HEK293 (cell line): ENCODE data around the gene ZC3H7B.

Experiments
- SP2 ChIP-seq: fragments of 450-650 bp; formaldehyde crosslinking; IDR thresholded peaks from 2 replicates; pipeline ENCODE4 v1.5.1; 2016; ENCODE audit warnings: missing biosample characterization, missing genetic modification characterization
- ZNF10 ChIP-seq: fragments of 450-650 bp; formaldehyde crosslinking; IDR thresholded peaks from 2 replicates; pipeline ENCODE4 v1.5.1; 2017; ENCODE audit warnings: missing biosample characterization, missing genetic modification characterization
- ZNF549 ChIP-seq: fragments of 450-650 bp; IDR thresholded peaks from 2 replicates; pipeline ENCODE4 v1.5.1; 2018; ENCODE audit warnings: missing biosample characterization, missing genetic modification characterization, mild to moderate bottlenecking, inconsistent platforms, moderate library complexity
- TF ChIP-seq, protein P1 (sequence below): fragments of 450-650 bp; formaldehyde crosslinking; IDR thresholded peaks from 2 replicates; pipeline ENCODE4 v1.5.1; 2016; ENCODE audit warnings: missing biosample characterization, missing genetic modification characterization
- TF ChIP-seq, protein P2 (sequence below): fragments of 450-650 bp; formaldehyde crosslinking; IDR thresholded peaks from 2 replicates; pipeline ENCODE4 v1.5.1; 2016; ENCODE audit warnings: missing biosample characterization, missing genetic modification characterization
- TF ChIP-seq, protein P3 (sequence below): fragments of 450-650 bp; formaldehyde crosslinking; IDR thresholded peaks from 2 replicates; pipeline ENCODE4 v1.5.1; 2016; ENCODE audit warnings: missing biosample characterization, missing genetic modification characterization

DNA sequence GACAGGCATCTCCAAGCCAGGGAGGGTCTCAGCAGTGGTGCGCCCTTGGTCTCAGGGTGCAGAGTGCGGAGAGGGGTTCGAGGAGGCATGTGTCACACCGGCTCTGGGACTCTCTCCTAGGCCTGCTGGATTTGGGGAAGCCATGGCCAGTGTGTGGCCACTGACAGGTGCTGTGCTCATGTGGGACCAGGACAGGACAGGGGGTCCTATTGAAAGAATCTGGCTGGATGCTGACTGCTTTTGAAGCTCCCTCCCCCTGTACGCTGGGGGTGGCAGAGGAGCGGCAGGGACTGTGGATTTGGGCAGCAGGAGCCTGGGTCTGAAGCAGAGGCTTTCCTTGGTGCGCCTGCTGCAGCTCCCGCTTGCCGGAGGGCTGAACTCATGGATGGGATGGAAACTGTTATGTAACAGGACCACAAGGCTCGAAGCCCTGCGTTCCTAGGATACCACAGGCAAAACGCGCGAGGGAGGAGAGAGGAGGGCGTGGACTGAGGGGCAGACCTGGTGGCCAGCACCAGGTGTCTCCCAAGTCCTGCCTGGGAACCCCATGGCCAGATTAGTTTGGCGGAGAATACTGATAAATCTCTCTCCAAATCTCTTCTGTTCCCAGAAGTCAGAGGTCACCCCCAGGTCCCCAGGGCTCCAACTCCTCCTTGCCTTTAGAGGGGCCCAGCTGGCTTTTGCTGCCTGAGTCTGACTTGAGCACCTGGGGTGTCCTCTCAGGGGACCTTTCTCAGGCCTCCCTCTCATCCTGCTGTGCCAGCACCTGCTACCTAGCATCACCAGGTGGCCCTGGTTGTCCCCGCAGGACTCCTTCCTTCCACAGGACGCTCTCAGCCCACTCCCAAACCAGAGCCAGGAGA lies 66.6 kb downstream of the ZC3H7B start:
- no peak for TF ChIP-seq ZNF549 (tag by site-specific recombination)
- no peak for TF ChIP-seq SP2
- TF ChIP-seq ZNF10 = no peak
- TF ChIP-seq, protein P1, sequence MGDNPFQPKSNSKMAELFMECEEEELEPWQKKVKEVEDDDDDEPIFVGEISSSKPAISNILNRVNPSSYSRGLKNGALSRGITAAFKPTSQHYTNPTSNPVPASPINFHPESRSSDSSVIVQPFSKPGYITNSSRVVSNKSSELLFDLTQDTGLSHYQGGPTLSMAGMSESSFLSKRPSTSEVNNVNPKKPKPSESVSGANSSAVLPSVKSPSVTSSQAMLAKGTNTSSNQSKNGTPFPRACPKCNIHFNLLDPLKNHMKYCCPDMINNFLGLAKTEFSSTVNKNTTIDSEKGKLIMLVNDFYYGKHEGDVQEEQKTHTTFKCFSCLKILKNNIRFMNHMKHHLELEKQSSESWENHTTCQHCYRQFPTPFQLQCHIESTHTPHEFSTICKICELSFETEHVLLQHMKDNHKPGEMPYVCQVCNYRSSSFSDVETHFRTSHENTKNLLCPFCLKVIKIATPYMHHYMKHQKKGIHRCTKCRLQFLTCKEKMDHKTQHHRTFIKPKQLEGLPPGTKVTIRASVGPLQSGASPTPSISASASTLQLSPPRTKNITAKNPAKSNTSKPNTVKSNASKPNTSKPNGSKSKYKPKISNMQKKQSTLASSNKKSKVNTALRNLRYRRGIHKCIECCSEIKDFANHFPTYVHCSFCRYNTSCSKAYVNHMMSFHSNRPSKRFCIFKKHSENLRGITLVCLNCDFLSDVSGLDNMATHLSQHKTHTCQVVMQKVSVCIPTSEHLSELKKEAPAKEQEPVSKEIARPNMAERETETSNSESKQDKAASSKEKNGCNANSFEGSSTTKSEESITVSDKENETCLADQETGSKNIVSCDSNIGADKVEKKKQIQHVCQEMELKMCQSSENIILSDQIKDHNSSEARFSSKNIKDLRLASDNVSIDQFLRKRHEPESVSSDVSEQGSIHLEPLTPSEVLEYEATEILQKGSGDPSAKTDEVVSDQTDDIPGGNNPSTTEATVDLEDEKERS (tag by site-specific recombination) = no peak
- TF ChIP-seq, protein P2, sequence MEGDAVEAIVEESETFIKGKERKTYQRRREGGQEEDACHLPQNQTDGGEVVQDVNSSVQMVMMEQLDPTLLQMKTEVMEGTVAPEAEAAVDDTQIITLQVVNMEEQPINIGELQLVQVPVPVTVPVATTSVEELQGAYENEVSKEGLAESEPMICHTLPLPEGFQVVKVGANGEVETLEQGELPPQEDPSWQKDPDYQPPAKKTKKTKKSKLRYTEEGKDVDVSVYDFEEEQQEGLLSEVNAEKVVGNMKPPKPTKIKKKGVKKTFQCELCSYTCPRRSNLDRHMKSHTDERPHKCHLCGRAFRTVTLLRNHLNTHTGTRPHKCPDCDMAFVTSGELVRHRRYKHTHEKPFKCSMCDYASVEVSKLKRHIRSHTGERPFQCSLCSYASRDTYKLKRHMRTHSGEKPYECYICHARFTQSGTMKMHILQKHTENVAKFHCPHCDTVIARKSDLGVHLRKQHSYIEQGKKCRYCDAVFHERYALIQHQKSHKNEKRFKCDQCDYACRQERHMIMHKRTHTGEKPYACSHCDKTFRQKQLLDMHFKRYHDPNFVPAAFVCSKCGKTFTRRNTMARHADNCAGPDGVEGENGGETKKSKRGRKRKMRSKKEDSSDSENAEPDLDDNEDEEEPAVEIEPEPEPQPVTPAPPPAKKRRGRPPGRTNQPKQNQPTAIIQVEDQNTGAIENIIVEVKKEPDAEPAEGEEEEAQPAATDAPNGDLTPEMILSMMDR (tag by site-specific recombination) = no peak
- TF ChIP-seq, protein P3, sequence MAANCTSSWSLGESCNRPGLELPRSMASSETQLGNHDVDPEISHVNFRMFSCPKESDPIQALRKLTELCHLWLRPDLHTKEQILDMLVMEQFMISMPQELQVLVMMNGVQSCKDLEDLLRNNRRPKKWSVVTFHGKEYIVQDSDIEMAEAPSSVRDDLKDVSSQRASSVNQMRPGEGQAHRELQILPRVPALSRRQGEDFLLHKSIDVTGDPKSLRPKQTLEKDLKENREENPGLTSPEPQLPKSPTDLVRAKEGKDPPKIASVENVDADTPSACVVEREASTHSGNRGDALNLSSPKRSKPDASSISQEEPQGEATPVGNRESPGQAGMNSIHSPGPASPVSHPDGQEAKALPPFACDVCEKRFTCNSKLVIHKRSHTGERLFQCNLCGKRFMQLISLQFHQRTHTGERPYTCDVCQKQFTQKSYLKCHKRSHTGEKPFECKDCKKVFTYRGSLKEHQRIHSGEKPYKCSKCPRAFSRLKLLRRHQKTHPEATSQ = no peak
